ENCODE results near the gene GRIK4. TPM values are rescaled to one million over a fixed set of nuclear protein-coding genes. Genes with fewer than 3 reads are reported as not detected.

GRIK4 gene
- total and polyA plus RNA-seq, 12 donors: 0.33 to 4.8 (median 3.0) TPM

- intact Hi-C loops (cut with DNase I): no loop called here
- H3K4me3 ChIP-seq: no peak overlapping the region
- 88 to 93% (median 91%) methylated on average over 13 to 20 of the region's 20 CpGs for WGBS, 4 donors
- no peaks in the 10 kb centered on the region for H3K36me3 ChIP-seq (replicated peaks in 1 of 2)
- peaks cover 0 to 10% of the 10 kb centered on the region in 2 donors for H3K4me1 ChIP-seq (replicated peaks in 1 of 2)
- H3K9me3 ChIP-seq (replicated peaks in 1 of 3): no peaks in the 10 kb centered on the region
- no peaks in the 10 kb centered on the region for H3K27me3 ChIP-seq
- peak overlapping the region in 2 of 5 donors; percentile 7 to 53 for H3K27ac ChIP-seq
- no peak for TF ChIP-seq POLR2A (IDR thresholded peaks at IDR 0.05)
- TF ChIP-seq, protein P1, sequence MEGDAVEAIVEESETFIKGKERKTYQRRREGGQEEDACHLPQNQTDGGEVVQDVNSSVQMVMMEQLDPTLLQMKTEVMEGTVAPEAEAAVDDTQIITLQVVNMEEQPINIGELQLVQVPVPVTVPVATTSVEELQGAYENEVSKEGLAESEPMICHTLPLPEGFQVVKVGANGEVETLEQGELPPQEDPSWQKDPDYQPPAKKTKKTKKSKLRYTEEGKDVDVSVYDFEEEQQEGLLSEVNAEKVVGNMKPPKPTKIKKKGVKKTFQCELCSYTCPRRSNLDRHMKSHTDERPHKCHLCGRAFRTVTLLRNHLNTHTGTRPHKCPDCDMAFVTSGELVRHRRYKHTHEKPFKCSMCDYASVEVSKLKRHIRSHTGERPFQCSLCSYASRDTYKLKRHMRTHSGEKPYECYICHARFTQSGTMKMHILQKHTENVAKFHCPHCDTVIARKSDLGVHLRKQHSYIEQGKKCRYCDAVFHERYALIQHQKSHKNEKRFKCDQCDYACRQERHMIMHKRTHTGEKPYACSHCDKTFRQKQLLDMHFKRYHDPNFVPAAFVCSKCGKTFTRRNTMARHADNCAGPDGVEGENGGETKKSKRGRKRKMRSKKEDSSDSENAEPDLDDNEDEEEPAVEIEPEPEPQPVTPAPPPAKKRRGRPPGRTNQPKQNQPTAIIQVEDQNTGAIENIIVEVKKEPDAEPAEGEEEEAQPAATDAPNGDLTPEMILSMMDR (IDR thresholded peaks at IDR 0.05): no peak
- DNase-seq: no peak
These were observed 372.8 kb downstream of the GRIK4 start for GRCh38 chr11:120884154-120885020.

- H3K27me3 ChIP-seq: no peaks in the 10 kb centered on the region
- WGBS, 4 donors: 83 to 89% (median 85%) methylated on average over 7 of the region's 7 CpGs
- no peak for DNase-seq
- no peak overlapping the region for H3K27ac ChIP-seq
- H3K36me3 ChIP-seq (replicated peaks in 1 of 2): no peaks in the 10 kb centered on the region
- no peak overlapping the region for H3K4me3 ChIP-seq
- H3K9me3 ChIP-seq (replicated peaks in 1 of 3): no peaks in the 10 kb centered on the region
- intact Hi-C loops (cut with DNase I): no loop called here
- H3K4me1 ChIP-seq (replicated peaks in 1 of 2): no peaks in the 10 kb centered on the region
- TF ChIP-seq POLR2A (IDR thresholded peaks at IDR 0.05): no peak
- TF ChIP-seq, protein P1 (IDR thresholded peaks at IDR 0.05): no peak
These were observed 379.2 kb downstream of the GRIK4 start for GRCh38 chr11:120890609-120891320.

GRCh38 chr11:120893440-120894201 lies 382.1 kb downstream of the GRIK4 start:
- no peaks in the 10 kb centered on the region for H3K4me1 ChIP-seq (replicated peaks in 1 of 2)
- no peaks in the 10 kb centered on the region for H3K36me3 ChIP-seq (replicated peaks in 1 of 2)
- intact Hi-C loops (cut with DNase I): no loop called here
- no peak overlapping the region for H3K4me3 ChIP-seq
- WGBS, 4 donors: 90 to 94% (median 91%) methylated on average over 8 to 9 of the region's 9 CpGs
- DNase-seq: no peak
- no peaks in the 10 kb centered on the region for H3K9me3 ChIP-seq (replicated peaks in 1 of 3)
- TF ChIP-seq, protein P1 (IDR thresholded peaks at IDR 0.05): no peak
- TF ChIP-seq POLR2A (IDR thresholded peaks at IDR 0.05): no peak
- H3K27me3 ChIP-seq: no peaks in the 10 kb centered on the region
- H3K27ac ChIP-seq: no peak overlapping the region
